ENCODE data around the gene GOLGA6L10.
"Not testable (repeated sequence)": the region's sequence is repeated elsewhere in the genome, so short reads cannot be mapped to it uniquely, and the experiment has no call there.

The GOLGA6L10 gene

GRCh38 chr15:82373661-82374060 lies 24.4 kb upstream of the GOLGA6L10 start:
- not testable (repeated sequence) for H3K36me3 ChIP-seq (ENCODE audit: control insufficient read depth in 5 of 5, insufficient read depth in 5 of 5, low read length in 5 of 5); H3K9me3 ChIP-seq (ENCODE audit: control insufficient read depth in 5 of 5, low read length in 5 of 5); H3K27me3 ChIP-seq (ENCODE audit: control insufficient read depth in 5 of 5, insufficient read depth in 4 of 5, low read length in 5 of 5); H3K27ac ChIP-seq (ENCODE audit: low read depth, low read length); H3K4me3 ChIP-seq (ENCODE audit: low read depth in 1 of 5, low read length in 5 of 5); H3K4me1 ChIP-seq (ENCODE audit: control insufficient read depth in 5 of 5, insufficient read depth in 5 of 5, low read length in 5 of 5); H3K9ac ChIP-seq (ENCODE audit: low read length in 5 of 5)

GRCh38 chr15:82371656-82372055 lies 22.4 kb upstream of the GOLGA6L10 start:
- H3K9ac ChIP-seq (ENCODE audit: low read length in 5 of 5): no peak overlapping the region
- no peak overlapping the region for H3K4me3 ChIP-seq (ENCODE audit: low read depth in 1 of 5, low read length in 5 of 5)
- no peaks in the 10 kb centered on the region for H3K36me3 ChIP-seq (ENCODE audit: control insufficient read depth in 5 of 5, insufficient read depth in 5 of 5, low read length in 5 of 5)
- no peak overlapping the region for H3K27ac ChIP-seq (ENCODE audit: low read depth, low read length)
- no peaks in the 10 kb centered on the region for H3K9me3 ChIP-seq (ENCODE audit: control insufficient read depth in 5 of 5, low read length in 5 of 5)
- H3K27me3 ChIP-seq (ENCODE audit: control insufficient read depth in 5 of 5, insufficient read depth in 4 of 5, low read length in 5 of 5): no peaks in the 10 kb centered on the region
- H3K4me1 ChIP-seq (ENCODE audit: control insufficient read depth in 5 of 5, insufficient read depth in 5 of 5, low read length in 5 of 5): no peaks in the 10 kb centered on the region

- H3K27ac ChIP-seq (ENCODE audit: low read depth, low read length); H3K4me3 ChIP-seq (ENCODE audit: low read depth in 1 of 5, low read length in 5 of 5); H3K9ac ChIP-seq (ENCODE audit: low read length in 5 of 5); H3K9me3 ChIP-seq (ENCODE audit: control insufficient read depth in 5 of 5, low read length in 5 of 5); H3K27me3 ChIP-seq (ENCODE audit: control insufficient read depth in 5 of 5, insufficient read depth in 4 of 5, low read length in 5 of 5); H3K36me3 ChIP-seq (ENCODE audit: control insufficient read depth in 5 of 5, insufficient read depth in 5 of 5, low read length in 5 of 5); H3K4me1 ChIP-seq (ENCODE audit: control insufficient read depth in 5 of 5, insufficient read depth in 5 of 5, low read length in 5 of 5): not testable (repeated sequence)
Measured at GRCh38 chr15:82367790-82368189, 18.5 kb upstream of the GOLGA6L10 start.

- not testable (repeated sequence) for H3K27ac ChIP-seq (ENCODE audit: low read depth, low read length); H3K36me3 ChIP-seq (ENCODE audit: control insufficient read depth in 5 of 5, insufficient read depth in 5 of 5, low read length in 5 of 5); H3K4me3 ChIP-seq (ENCODE audit: low read depth in 1 of 5, low read length in 5 of 5); H3K4me1 ChIP-seq (ENCODE audit: control insufficient read depth in 5 of 5, insufficient read depth in 5 of 5, low read length in 5 of 5); H3K9ac ChIP-seq (ENCODE audit: low read length in 5 of 5); H3K27me3 ChIP-seq (ENCODE audit: control insufficient read depth in 5 of 5, insufficient read depth in 4 of 5, low read length in 5 of 5); H3K9me3 ChIP-seq (ENCODE audit: control insufficient read depth in 5 of 5, low read length in 5 of 5)
Measured at GRCh38 chr15:82365692-82366323, 16.5 kb upstream of the GOLGA6L10 start.

- not testable (repeated sequence) for H3K27me3 ChIP-seq (ENCODE audit: control insufficient read depth in 5 of 5, insufficient read depth in 4 of 5, low read length in 5 of 5); H3K4me1 ChIP-seq (ENCODE audit: control insufficient read depth in 5 of 5, insufficient read depth in 5 of 5, low read length in 5 of 5); H3K36me3 ChIP-seq (ENCODE audit: control insufficient read depth in 5 of 5, insufficient read depth in 5 of 5, low read length in 5 of 5); H3K27ac ChIP-seq (ENCODE audit: low read depth, low read length); H3K9me3 ChIP-seq (ENCODE audit: control insufficient read depth in 5 of 5, low read length in 5 of 5); H3K4me3 ChIP-seq (ENCODE audit: low read depth in 1 of 5, low read length in 5 of 5); H3K9ac ChIP-seq (ENCODE audit: low read length in 5 of 5)
Measured at GRCh38 chr15:82364548-82364947, 15.3 kb upstream of the GOLGA6L10 start.

GRCh38 chr15:82362790-82363189 lies 13.5 kb upstream of the GOLGA6L10 start:
- H3K9ac ChIP-seq (ENCODE audit: low read length in 5 of 5): not testable (repeated sequence)

GRCh38 chr15:82360618-82361017 lies 11.3 kb upstream of the GOLGA6L10 start:
- not testable (repeated sequence) for H3K4me3 ChIP-seq (ENCODE audit: low read depth in 1 of 5, low read length in 5 of 5); H3K9me3 ChIP-seq (ENCODE audit: control insufficient read depth in 5 of 5, low read length in 5 of 5); H3K9ac ChIP-seq (ENCODE audit: low read length in 5 of 5); H3K36me3 ChIP-seq (ENCODE audit: control insufficient read depth in 5 of 5, insufficient read depth in 5 of 5, low read length in 5 of 5); H3K4me1 ChIP-seq (ENCODE audit: control insufficient read depth in 5 of 5, insufficient read depth in 5 of 5, low read length in 5 of 5); H3K27me3 ChIP-seq (ENCODE audit: control insufficient read depth in 5 of 5, insufficient read depth in 4 of 5, low read length in 5 of 5); H3K27ac ChIP-seq (ENCODE audit: low read depth, low read length)

More at GRCh38 chr15:82362790-82363189, 13.5 kb upstream of the GOLGA6L10 start:
- not testable (repeated sequence) for H3K27me3 ChIP-seq (ENCODE audit: control insufficient read depth in 5 of 5, insufficient read depth in 4 of 5, low read length in 5 of 5); H3K36me3 ChIP-seq (ENCODE audit: control insufficient read depth in 5 of 5, insufficient read depth in 5 of 5, low read length in 5 of 5); H3K27ac ChIP-seq (ENCODE audit: low read depth, low read length); H3K9me3 ChIP-seq (ENCODE audit: control insufficient read depth in 5 of 5, low read length in 5 of 5); H3K4me1 ChIP-seq (ENCODE audit: control insufficient read depth in 5 of 5, insufficient read depth in 5 of 5, low read length in 5 of 5); H3K4me3 ChIP-seq (ENCODE audit: low read depth in 1 of 5, low read length in 5 of 5)

GRCh38 chr15:82355055-82355454 lies 5.8 kb upstream of the GOLGA6L10 start:
- H3K9me3 ChIP-seq (ENCODE audit: control insufficient read depth in 5 of 5, low read length in 5 of 5); H3K27ac ChIP-seq (ENCODE audit: low read depth, low read length): not testable (repeated sequence)

GRCh38 chr15:82354546-82354945 lies 5.3 kb upstream of the GOLGA6L10 start:
- H3K9me3 ChIP-seq (ENCODE audit: control insufficient read depth in 5 of 5, low read length in 5 of 5); H3K27ac ChIP-seq (ENCODE audit: low read depth, low read length); H3K36me3 ChIP-seq (ENCODE audit: control insufficient read depth in 5 of 5, insufficient read depth in 5 of 5, low read length in 5 of 5); H3K4me1 ChIP-seq (ENCODE audit: control insufficient read depth in 5 of 5, insufficient read depth in 5 of 5, low read length in 5 of 5); H3K9ac ChIP-seq (ENCODE audit: low read length in 5 of 5); H3K27me3 ChIP-seq (ENCODE audit: control insufficient read depth in 5 of 5, insufficient read depth in 4 of 5, low read length in 5 of 5): not testable (repeated sequence)
- peak overlapping the region in 3 of 5 donors; percentile 55 to 75 (median 62) for H3K4me3 ChIP-seq (ENCODE audit: low read depth in 1 of 5, low read length in 5 of 5)

More at GRCh38 chr15:82355055-82355454, 5.8 kb upstream of the GOLGA6L10 start:
- not testable (repeated sequence) for H3K27me3 ChIP-seq (ENCODE audit: control insufficient read depth in 5 of 5, insufficient read depth in 4 of 5, low read length in 5 of 5); H3K9ac ChIP-seq (ENCODE audit: low read length in 5 of 5); H3K4me3 ChIP-seq (ENCODE audit: low read depth in 1 of 5, low read length in 5 of 5); H3K36me3 ChIP-seq (ENCODE audit: control insufficient read depth in 5 of 5, insufficient read depth in 5 of 5, low read length in 5 of 5); H3K4me1 ChIP-seq (ENCODE audit: control insufficient read depth in 5 of 5, insufficient read depth in 5 of 5, low read length in 5 of 5)

GRCh38 chr15:82347645-82348044 lies 1.6 kb downstream of the GOLGA6L10 start:
- H3K4me1 ChIP-seq (ENCODE audit: control insufficient read depth in 5 of 5, insufficient read depth in 5 of 5, low read length in 5 of 5); H3K9me3 ChIP-seq (ENCODE audit: control insufficient read depth in 5 of 5, low read length in 5 of 5); H3K4me3 ChIP-seq (ENCODE audit: low read depth in 1 of 5, low read length in 5 of 5); H3K36me3 ChIP-seq (ENCODE audit: control insufficient read depth in 5 of 5, insufficient read depth in 5 of 5, low read length in 5 of 5); H3K27me3 ChIP-seq (ENCODE audit: control insufficient read depth in 5 of 5, insufficient read depth in 4 of 5, low read length in 5 of 5); H3K27ac ChIP-seq (ENCODE audit: low read depth, low read length); H3K9ac ChIP-seq (ENCODE audit: low read length in 5 of 5): not testable (repeated sequence)

GRCh38 chr15:82345176-82345575 lies 4.1 kb downstream of the GOLGA6L10 start:
- H3K36me3 ChIP-seq (ENCODE audit: control insufficient read depth in 5 of 5, insufficient read depth in 5 of 5, low read length in 5 of 5); H3K4me3 ChIP-seq (ENCODE audit: low read depth in 1 of 5, low read length in 5 of 5); H3K9ac ChIP-seq (ENCODE audit: low read length in 5 of 5); H3K9me3 ChIP-seq (ENCODE audit: control insufficient read depth in 5 of 5, low read length in 5 of 5); H3K27ac ChIP-seq (ENCODE audit: low read depth, low read length); H3K4me1 ChIP-seq (ENCODE audit: control insufficient read depth in 5 of 5, insufficient read depth in 5 of 5, low read length in 5 of 5); H3K27me3 ChIP-seq (ENCODE audit: control insufficient read depth in 5 of 5, insufficient read depth in 4 of 5, low read length in 5 of 5): not testable (repeated sequence)

All from subcutaneous abdominal adipose tissue (tissue), 5 donors.